Measurements from ENCODE around the gene CLDN14. TPM values are rescaled to one million over a fixed set of nuclear protein-coding genes. Genes with fewer than 3 reads are reported as not detected.

Gene CLDN14
- total RNA-seq, 3 donors from 2014 or later: 0.63 TPM; not detected in 2

DNA sequence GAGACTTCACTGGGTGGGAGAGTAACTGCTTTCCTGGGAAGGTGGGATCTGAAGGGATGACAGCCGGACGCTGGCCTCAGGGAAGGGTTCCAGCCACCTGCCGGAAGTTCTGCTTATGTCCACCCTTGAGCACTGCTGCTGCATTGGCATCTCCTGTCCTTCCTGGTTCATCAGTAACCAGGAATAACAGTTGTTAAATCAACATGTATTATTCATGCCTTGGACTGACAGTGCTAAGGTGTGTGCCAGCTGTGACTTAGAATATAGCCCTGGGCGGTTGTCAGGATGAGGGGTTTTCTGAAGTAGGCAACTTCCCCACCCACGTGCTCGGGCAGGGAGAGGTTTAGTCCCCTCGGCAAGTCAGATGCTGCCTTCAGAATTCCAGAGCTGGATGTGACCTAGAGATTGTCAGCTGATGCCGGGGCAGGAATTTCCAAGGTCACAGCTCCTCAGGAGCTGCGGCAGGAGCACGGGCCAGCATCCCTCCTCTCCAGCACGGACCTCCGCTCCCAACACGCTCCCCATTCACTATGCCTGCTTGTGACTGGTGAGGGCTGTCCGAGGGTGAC, 17.9 kb downstream of the CLDN14 start:
- TF ChIP-seq, protein P1, sequence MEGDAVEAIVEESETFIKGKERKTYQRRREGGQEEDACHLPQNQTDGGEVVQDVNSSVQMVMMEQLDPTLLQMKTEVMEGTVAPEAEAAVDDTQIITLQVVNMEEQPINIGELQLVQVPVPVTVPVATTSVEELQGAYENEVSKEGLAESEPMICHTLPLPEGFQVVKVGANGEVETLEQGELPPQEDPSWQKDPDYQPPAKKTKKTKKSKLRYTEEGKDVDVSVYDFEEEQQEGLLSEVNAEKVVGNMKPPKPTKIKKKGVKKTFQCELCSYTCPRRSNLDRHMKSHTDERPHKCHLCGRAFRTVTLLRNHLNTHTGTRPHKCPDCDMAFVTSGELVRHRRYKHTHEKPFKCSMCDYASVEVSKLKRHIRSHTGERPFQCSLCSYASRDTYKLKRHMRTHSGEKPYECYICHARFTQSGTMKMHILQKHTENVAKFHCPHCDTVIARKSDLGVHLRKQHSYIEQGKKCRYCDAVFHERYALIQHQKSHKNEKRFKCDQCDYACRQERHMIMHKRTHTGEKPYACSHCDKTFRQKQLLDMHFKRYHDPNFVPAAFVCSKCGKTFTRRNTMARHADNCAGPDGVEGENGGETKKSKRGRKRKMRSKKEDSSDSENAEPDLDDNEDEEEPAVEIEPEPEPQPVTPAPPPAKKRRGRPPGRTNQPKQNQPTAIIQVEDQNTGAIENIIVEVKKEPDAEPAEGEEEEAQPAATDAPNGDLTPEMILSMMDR (IDR thresholded peaks at IDR 0.05): no peak
- Histone ChIP-seq H3K36me3 (ENCODE audit: low read depth) (no peaks in the 10 kb centered on the region), H3K4me1 (ENCODE audit: low read depth) (peaks cover 5% of the 10 kb centered on the region), H3K9me3 (no peaks in the 10 kb centered on the region), H3K4me3 (no peak overlapping the region)
- DNase-seq: peak; percentile 50 to 69 (median 64)
- peak; percentile 92 for ATAC-seq
- intact Hi-C loops (cut with DNase I, micrococcal nuclease): no loop called here

DNA sequence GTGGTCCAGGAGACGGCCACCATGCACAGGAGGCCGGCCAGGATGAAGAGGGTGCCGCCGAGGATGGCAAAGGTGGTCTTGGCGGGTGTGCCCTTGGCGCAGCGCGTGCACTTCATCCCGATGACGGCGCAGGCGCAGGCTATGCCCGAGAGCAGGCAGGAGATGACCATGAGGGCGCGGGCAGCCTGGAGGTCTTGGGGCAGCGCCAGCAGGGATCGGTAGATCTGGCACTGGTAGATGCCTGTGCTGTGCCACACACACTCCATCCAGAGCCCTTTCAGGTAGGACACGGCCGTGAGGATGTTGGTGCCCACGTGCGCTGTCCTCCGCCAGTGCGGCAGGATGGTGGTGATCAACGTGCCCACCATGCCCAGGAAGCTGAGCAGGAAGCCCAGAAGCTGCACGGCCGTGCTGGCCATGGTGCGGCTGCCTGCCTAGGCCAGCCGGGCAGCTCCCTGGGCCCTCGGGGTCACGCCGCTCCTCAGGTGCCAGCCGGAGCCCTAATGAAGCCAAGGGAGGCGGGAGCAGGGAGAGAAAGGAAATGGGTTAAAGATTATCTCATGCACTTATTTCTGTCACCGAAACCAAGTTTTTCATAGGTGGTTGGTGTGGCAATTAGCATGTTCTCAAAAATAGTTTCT, 18.5 kb downstream of the CLDN14 start:
- no peak overlapping the region for H3K4me3 ChIP-seq
- H3K9me3 ChIP-seq: no peaks in the 10 kb centered on the region
- TF ChIP-seq, protein P1 (IDR thresholded peaks at IDR 0.05): no peak
- peaks cover 5% of the 10 kb centered on the region for H3K4me1 ChIP-seq (ENCODE audit: low read depth)
- intact Hi-C loops (cut with DNase I, micrococcal nuclease): no loop called here
- no peak for DNase-seq
- H3K36me3 ChIP-seq (ENCODE audit: low read depth): no peaks in the 10 kb centered on the region
- ATAC-seq: peak; percentile 3

DNA sequence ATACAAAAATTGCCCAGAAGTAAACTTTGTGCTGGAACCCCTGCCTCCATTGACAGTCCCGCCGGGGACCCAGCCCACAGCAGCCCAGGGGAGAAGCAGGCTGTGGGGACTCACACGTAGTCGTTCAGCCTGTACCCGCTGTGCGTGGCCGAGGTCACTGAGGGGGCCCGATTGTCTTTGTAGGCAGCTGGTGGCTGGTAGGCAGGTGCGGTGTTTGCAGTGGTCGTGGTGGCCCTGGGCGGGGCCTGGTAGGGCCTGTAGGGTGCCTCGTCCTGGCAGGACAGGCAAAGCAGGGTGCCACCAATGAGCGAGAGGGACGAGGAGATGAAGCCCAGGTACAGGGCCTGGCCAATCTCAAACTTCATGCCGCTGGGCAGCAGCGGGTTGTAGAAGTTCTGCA, 19.1 kb downstream of the CLDN14 start:
- TF ChIP-seq, protein P1 (IDR thresholded peaks at IDR 0.05): no peak
- no peaks in the 10 kb centered on the region for H3K36me3 ChIP-seq (ENCODE audit: low read depth)
- no peaks in the 10 kb centered on the region for H3K9me3 ChIP-seq
- peaks cover 5% of the 10 kb centered on the region for H3K4me1 ChIP-seq (ENCODE audit: low read depth)
- no peak overlapping the region for H3K4me3 ChIP-seq
- intact Hi-C loops (cut with DNase I, micrococcal nuclease): no loop called here
- DNase-seq (no peak), ATAC-seq (no peak)

DNA sequence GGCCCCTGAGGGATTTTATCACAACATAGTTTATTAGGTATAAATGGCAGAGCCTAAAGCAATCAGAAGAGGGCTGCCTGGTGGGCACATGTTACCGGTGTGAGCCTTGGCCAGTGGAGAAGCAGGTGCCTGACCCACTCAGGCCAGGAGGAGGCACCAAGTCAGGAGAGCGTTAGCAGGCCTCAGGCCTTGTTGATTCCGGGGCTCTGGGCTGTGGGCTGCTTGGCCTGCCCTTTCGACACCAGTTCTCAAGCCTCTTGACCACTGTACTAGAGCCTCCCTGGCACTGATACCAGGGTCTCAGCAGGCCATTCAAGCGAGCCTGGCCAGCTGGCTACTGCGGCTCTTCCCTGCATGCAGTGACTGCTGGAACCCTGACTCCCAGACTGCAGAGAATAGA, 20.8 kb downstream of the CLDN14 start:
- TF ChIP-seq, protein P1 (IDR thresholded peaks at IDR 0.05): no peak
- intact Hi-C loops (cut with DNase I, micrococcal nuclease): no loop called here
- no peak overlapping the region for H3K4me3 ChIP-seq
- H3K36me3 ChIP-seq (ENCODE audit: low read depth): no peaks in the 10 kb centered on the region
- DNase-seq (no peak), ATAC-seq (no peak)
- no peaks in the 10 kb centered on the region for H3K9me3 ChIP-seq
- peaks cover 5% of the 10 kb centered on the region for H3K4me1 ChIP-seq (ENCODE audit: low read depth)

DNA sequence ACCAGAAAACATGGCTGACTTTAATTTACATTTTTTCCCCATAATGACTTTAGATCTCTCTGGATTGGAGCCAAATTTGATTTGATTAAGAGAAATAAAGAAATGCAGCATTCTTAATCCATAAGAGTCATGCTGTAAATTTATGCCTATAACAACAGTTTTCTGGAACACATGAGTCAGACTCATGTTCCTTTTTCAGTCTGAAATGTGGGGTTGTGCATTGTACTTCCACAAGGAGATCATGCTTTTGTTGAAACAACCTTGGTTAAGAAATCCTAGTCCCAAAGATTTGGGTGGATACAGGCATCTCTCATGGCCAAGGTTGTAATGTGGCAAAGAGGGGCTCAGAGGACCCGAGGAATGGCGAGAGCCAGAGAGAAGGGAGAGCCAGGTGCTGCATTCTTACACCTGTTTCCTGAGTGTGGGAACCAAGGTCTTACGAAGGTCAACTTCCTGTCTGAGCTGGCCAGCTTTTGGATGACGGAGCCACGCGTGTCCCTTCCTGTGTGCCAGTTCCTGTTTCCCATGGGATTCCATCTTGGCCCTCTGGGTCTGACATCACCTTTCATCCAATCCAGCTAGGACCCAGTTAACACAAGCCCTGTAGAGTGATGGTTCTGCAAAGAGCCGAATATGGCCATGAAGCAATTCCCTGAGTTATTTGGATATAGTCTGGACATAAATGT, 23.1 kb downstream of the CLDN14 start:
- Histone ChIP-seq H3K4me1 (ENCODE audit: low read depth) (no peaks in the 10 kb centered on the region), H3K36me3 (ENCODE audit: low read depth) (no peaks in the 10 kb centered on the region), H3K4me3 (no peak overlapping the region), H3K9me3 (no peaks in the 10 kb centered on the region)
- TF ChIP-seq, protein P1 (IDR thresholded peaks at IDR 0.05): no peak
- intact Hi-C loops (cut with DNase I, micrococcal nuclease): no loop called here
- ATAC-seq: no peak
- DNase-seq: no peak

Data from mucosa of descending colon (tissue), 3 donors.